Muscle of arm (tissue), 12 donors: Measurements from ENCODE around the gene SMIM36. TPM values are rescaled to one million over a fixed set of nuclear protein-coding genes. Genes with fewer than 3 reads are reported as not detected.
"Not testable (repeated sequence)": the region's sequence is repeated elsewhere in the genome, so short reads cannot be mapped to it uniquely, and the experiment has no call there.

ENCODE experiments used
- DNase-seq: peaks from one replicate; pipeline ENCODE4 v3.0.0-alpha.2; 2013
- polyA plus RNA-seq, 12 donors: library from polyadenylated mRNA; unstranded; fragments of 120-200 nt; gene quantifications; one replicate each; pipeline ENCODE4 v1.2.1, GENCODE V29; 2013; ENCODE audit not compliant: insufficient read length in 12 of 12

SMIM36 gene
- polyA plus RNA-seq, 12 donors: 0.15 to 0.18 (median 0.16) TPM; not detected in 9

DNA sequence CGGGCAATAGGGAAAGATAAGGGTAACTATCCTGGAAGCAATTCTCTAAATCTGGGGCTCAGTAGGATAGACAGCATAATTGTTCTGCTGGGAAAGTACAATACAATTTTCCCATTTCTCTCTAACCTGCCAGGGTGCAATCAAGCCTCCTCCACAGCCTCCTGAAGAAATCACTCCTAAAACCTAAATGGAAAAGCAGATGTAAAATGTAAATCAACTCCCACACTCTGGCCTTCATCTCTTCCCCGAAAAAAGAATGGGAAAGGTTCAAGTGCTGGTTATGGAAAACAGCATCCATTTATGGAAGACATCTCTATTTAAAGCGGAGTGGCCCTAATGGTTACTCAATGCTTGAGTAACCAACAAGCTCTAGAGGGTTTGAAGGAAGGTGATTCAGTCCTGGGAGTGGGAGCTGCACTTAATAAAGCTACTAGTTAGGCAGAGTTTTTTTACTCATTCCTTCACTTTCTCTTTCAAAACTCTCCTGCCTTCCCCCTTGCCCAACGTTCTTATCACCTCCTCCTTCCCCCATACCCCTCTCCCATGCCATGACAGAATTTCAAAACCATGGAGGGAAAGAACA, 94.7 kb downstream of the SMIM36 start:
- no peak for DNase-seq

GRCh38 chr17:55416000-55416399, 95.3 kb downstream of the SMIM36 start:
- DNase-seq: no peak

GRCh38 chr17:55414983-55415382, 96.3 kb downstream of the SMIM36 start:
- DNase-seq: no peak

- no peak for DNase-seq
Measured at GRCh38 chr17:55413825-55414489, 97.3 kb downstream of the SMIM36 start.

DNA sequence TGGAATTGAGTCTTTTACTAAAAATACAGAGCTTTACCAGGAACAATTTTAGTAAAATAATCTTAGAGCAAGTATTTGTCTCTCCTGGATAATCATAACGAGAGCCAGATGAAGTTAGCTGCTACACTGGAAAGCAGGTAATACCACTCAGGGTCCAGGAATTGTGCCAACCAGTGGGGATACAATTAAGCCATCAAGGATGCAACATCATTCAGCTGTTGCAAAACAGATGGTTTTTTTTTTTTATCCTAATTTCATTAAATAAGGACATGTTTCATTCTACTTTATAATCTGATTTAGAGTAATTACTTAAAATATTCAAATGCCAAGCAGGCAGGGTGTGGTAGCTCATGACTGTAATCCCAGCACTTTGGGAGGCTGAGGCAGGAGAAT, 99.8 kb downstream of the SMIM36 start:
- DNase-seq: no peak

- DNase-seq: no peak
Measured at GRCh38 chr17:55410722-55411462, 100.4 kb downstream of the SMIM36 start.

- DNase-seq: no peak
Measured at GRCh38 chr17:55409030-55409800, 102.0 kb downstream of the SMIM36 start.

DNA sequence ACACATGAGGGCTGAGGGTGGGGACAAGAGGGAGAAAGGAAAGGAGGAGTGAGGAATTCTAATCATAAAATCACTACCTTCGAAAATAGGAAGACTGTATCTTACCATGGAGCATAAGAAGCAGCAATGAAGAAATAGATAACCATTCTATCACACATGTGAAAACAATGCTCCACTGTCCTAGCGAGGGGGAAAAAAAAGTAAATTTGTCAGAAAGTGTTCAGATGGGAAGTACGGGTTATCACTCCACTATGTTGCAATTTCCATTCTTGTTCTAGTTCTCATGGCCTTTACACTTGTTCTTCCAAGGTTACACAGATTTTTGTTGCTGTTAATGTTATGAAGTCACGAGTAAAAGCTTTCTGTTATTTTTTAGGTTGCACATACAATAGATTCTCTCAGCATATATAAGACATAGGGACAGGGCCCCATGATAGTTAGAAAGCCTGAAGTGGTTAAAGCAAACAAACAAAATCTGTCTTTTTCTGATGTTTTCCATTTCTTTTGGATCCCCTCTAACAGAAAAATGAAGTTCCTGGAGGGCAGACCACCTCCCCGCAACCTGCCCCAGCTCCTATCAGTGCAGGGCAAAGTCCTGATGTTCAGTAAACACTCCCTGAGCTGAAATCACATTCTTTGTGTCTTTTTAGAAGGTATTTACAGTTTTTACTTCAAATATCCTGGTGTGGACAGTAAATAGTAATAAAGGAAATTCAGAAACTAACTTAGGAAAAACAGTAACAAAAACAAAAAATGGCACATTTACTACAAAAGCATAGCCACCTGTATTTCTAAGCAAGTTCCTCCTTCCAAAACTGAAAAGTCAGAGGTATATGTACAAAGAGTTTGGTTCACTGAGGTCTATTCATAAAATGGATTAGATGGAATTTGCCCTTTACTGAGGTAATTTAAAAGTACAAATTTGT, 103.3 kb downstream of the SMIM36 start:
- no peak for DNase-seq

- no peak for DNase-seq
Measured at GRCh38 chr17:55405600-55405999, 105.7 kb downstream of the SMIM36 start.

DNA sequence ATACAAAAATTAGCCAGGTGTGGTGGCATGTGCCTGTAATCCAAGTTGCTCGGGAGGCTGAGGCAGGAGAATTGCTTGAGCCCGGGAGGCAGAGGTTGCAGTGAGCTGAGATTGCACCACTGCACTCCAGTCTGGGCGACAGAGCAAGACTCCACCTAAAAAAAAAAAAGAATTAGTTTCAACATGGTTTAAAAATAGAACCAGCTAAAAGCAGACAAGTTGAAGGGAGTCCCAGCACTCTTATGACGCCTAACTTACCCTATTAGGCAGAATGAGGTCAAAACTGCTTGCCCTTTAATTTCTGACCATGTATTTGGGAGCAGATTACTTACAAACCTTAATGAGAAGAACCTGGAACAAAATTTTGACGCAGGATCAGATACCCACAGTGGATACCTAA, 107.1 kb downstream of the SMIM36 start:
- not testable (repeated sequence) for DNase-seq

DNA sequence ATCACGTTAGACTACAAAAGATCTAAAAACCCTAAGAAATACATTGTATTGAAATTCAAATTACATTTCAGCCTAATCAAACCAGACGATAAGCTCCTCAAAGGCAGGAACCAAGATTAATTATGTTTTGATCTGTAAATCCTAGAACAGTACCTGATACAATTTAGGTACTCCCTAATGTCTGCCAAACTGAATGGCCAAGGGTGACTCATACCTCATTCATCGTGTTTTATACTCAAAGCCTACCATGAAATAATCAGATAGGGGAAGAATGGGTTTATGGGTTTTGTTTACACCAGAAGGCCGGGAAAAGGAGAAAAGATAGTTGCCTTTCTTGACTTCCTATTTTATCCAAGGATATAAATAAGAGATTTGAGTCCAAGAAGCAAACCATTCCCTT, 108.9 kb downstream of the SMIM36 start:
- no peak for DNase-seq

Other genes with a start within 250 kb of the SMIM36 start
- gene HLF, start 246.5 kb downstream of the SMIM36 start, polyA plus RNA-seq: 10 to 100 TPM in 2 of 12 donors, 1 to 10 TPM in 9, not detected in 1; 3.4 to 16.3 (median 5.9) TPM
- 10 to 100 TPM in 11 of 12 donors, not detected in 1; 12.3 to 19.7 (median 16.2) TPM for gene MMD, start 89.6 kb downstream of the SMIM36 start, polyA plus RNA-seq
- gene TMEM100, start 211.4 kb upstream of the SMIM36 start, polyA plus RNA-seq: 10 to 100 TPM in 2 of 12 donors, 1 to 10 TPM in 9, not detected in 1; 5.0 to 16.6 (median 7.7) TPM
- gene PCTP, start 239.6 kb upstream of the SMIM36 start, polyA plus RNA-seq: 10 to 100 TPM in 10 of 12 donors, 1 to 10 TPM in 1, not detected in 1; 9.2 to 14.5 (median 12.5) TPM